ENCODE data around the gene ECM2. TPM values are rescaled to one million over a fixed set of nuclear protein-coding genes. Genes with fewer than 3 reads are reported as not detected.

The ECM2 gene
- total RNA-seq, 4 donors from 2014 or later, result 3.1 to 6.1 (median 4.3) TPM

DNA sequence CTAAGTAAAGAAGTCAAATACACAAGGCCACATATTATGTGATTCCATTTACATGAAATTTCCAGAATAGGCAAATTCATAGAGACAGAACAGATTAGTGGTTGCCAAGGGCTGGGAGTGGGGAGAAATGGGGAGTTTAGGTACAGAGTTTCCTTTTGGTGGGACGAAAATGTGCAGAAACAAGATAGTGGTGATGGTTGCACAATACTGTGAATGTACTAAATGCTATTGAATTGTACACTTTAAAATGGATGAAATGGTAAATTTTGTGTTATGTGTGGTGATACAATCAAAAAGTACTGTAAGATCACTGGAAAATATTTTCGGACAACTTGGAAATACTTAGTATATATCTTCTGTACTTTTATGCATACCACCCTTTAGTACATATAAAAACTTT is 15.0 kb downstream of the ECM2 start:
- no peak for DNase-seq (ENCODE audit: low spot score in 2 of 2)
- no peaks in the 10 kb centered on the region for H3K27me3 ChIP-seq
- TF ChIP-seq, protein P1, sequence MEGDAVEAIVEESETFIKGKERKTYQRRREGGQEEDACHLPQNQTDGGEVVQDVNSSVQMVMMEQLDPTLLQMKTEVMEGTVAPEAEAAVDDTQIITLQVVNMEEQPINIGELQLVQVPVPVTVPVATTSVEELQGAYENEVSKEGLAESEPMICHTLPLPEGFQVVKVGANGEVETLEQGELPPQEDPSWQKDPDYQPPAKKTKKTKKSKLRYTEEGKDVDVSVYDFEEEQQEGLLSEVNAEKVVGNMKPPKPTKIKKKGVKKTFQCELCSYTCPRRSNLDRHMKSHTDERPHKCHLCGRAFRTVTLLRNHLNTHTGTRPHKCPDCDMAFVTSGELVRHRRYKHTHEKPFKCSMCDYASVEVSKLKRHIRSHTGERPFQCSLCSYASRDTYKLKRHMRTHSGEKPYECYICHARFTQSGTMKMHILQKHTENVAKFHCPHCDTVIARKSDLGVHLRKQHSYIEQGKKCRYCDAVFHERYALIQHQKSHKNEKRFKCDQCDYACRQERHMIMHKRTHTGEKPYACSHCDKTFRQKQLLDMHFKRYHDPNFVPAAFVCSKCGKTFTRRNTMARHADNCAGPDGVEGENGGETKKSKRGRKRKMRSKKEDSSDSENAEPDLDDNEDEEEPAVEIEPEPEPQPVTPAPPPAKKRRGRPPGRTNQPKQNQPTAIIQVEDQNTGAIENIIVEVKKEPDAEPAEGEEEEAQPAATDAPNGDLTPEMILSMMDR (IDR thresholded peaks at IDR 0.05), result no peak
- TF ChIP-seq POLR2A (IDR thresholded peaks at IDR 0.05), result no peak
- TF ChIP-seq POLR2AphosphoS5 (IDR thresholded peaks at IDR 0.05), result no peak
- TF ChIP-seq EP300 (IDR thresholded peaks at IDR 0.05), result no peak
- WGBS, result 91% methylated on average over 2 of the region's 2 CpGs
- H3K9me3 ChIP-seq, result no peaks in the 10 kb centered on the region
- H3K4me1 ChIP-seq, result no peaks in the 10 kb centered on the region
- H3K27ac ChIP-seq, result no peak overlapping the region
- H3K36me3 ChIP-seq, result peaks cover 4% of the 10 kb centered on the region
- H3K4me3 ChIP-seq, result no peak overlapping the region

DNA sequence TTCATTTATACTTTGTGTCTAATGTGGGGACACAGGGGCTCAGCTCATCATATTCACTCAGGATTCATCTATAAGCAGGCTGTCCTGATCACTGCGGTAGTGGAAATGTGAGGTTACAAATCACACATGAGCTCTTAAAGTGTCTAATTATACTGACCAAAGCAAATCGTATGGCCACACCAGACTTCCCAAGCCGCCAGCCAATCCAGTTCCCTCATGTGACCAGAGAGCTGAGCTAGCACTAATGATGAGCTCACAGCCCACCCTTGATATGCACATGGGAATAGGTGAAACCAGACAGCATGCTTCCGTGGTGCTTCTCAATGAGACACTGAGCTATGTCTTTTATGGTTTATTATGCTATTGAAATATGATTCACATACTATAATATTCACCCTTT is 17.6 kb downstream of the ECM2 start:
- TF ChIP-seq POLR2AphosphoS5 (IDR thresholded peaks at IDR 0.05) (no peak), EP300 (IDR thresholded peaks at IDR 0.05) (no peak), POLR2A (IDR thresholded peaks at IDR 0.05) (no peak)
- TF ChIP-seq, protein P1 (IDR thresholded peaks at IDR 0.05), result no peak
- peaks cover 4% of the 10 kb centered on the region for H3K36me3 ChIP-seq
- no peak overlapping the region for H3K4me3 ChIP-seq
- WGBS, result 89% methylated on average over 4 of the region's 4 CpGs
- no peaks in the 10 kb centered on the region for H3K4me1 ChIP-seq
- no peaks in the 10 kb centered on the region for H3K9me3 ChIP-seq
- DNase-seq (ENCODE audit: low spot score in 2 of 2), result no peak
- H3K27ac ChIP-seq, result no peak overlapping the region
- no peaks in the 10 kb centered on the region for H3K27me3 ChIP-seq

DNA sequence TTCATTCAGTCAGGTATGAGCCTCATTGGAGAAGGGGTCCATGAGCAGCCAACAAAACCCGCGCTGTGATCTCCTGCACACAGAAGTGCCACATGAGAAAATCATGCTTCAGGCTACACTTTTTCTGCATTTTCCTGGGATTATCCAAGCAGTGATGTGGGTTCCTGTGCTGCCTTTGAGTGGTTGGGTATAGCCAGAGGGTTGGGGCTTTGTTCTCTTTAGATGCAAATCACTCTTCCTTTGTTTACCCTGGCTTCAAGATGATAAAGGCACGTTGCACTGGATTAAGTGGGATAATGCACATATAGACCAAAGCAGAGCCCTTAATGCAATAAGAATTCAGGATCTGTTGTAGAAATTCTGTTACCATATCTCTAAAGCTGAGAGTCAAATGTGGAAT is 18.7 kb downstream of the ECM2 start:
- Histone ChIP-seq H3K4me3 (no peak overlapping the region), H3K36me3 (peaks cover 4% of the 10 kb centered on the region), H3K9me3 (no peaks in the 10 kb centered on the region), H3K27ac (no peak overlapping the region), H3K27me3 (no peaks in the 10 kb centered on the region), H3K4me1 (peaks cover under 1% of the 10 kb centered on the region)
- no peak for DNase-seq (ENCODE audit: low spot score in 2 of 2)
- no peak for TF ChIP-seq POLR2AphosphoS5 (IDR thresholded peaks at IDR 0.05)
- TF ChIP-seq, protein P1 (IDR thresholded peaks at IDR 0.05), result no peak
- no peak for TF ChIP-seq EP300 (IDR thresholded peaks at IDR 0.05)
- no peak for TF ChIP-seq POLR2A (IDR thresholded peaks at IDR 0.05)
- 87% methylated on average over 3 of the region's 3 CpGs for WGBS

DNA sequence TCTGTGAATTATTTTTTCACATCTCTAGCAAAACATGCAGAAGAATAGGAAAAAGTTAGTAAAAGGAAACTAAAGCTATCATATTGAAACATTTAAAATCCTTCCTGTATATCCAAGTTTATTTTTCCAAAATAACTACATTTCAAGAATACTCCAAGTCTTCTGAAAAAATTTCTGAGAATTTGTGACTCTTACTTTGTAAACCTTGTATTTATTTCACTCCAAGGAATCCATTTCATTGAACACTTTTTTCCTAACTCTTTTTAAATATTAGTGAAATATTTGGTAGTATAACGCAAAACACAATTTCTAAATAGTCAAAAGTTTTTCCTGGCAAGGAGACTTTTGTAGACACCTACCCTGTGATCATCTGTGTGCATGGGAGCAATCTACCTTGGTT is 19.3 kb downstream of the ECM2 start:
- Histone ChIP-seq H3K27me3 (no peaks in the 10 kb centered on the region), H3K4me1 (peaks cover 6% of the 10 kb centered on the region), H3K9me3 (no peaks in the 10 kb centered on the region), H3K36me3 (peaks cover 4% of the 10 kb centered on the region), H3K27ac (no peak overlapping the region), H3K4me3 (no peak overlapping the region)
- TF ChIP-seq, protein P1 (IDR thresholded peaks at IDR 0.05), result no peak
- TF ChIP-seq POLR2A (IDR thresholded peaks at IDR 0.05) (no peak), EP300 (IDR thresholded peaks at IDR 0.05) (no peak), POLR2AphosphoS5 (IDR thresholded peaks at IDR 0.05) (no peak)
- WGBS, result 85% methylated on average over 1 of the region's 1 CpG
- no peak for DNase-seq (ENCODE audit: low spot score in 2 of 2)

DNA sequence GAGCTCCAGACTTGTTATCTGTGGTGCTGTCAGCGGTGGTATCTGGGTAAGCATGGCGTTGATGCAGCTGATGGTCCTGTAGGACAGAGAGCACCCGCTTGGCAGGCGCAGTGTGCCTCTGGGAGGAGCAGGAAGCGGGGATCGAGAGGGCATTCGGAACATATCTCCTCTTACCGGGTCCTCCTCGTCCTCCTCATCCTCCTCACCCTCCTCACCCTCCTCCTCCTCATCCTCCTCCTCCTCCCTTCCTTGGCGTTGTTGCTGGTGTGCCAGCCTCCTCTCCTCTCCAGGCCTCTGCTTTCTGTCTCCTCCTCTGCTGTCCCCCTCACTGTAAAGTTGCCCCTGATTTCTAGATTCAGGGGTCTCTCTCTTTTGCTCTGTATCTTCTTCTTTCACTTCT is 21.2 kb downstream of the ECM2 start:
- Histone ChIP-seq H3K4me3 (no peak overlapping the region), H3K27me3 (no peaks in the 10 kb centered on the region), H3K36me3 (peaks cover 4% of the 10 kb centered on the region), H3K27ac (no peak overlapping the region), H3K4me1 (peaks cover 11% of the 10 kb centered on the region), H3K9me3 (no peaks in the 10 kb centered on the region)
- no peak for DNase-seq (ENCODE audit: low spot score in 2 of 2)
- WGBS, result 95% methylated on average over 10 of the region's 10 CpGs
- no peak for TF ChIP-seq POLR2AphosphoS5 (IDR thresholded peaks at IDR 0.05)
- TF ChIP-seq, protein P1 (IDR thresholded peaks at IDR 0.05), result no peak
- TF ChIP-seq EP300 (IDR thresholded peaks at IDR 0.05), result no peak
- no peak for TF ChIP-seq POLR2A (IDR thresholded peaks at IDR 0.05)
